HCT116 (cell line): ENCODE measurements around the gene FARP1. TPM values are rescaled to one million over a fixed set of nuclear protein-coding genes. Genes with fewer than 3 reads are reported as not detected.

Source experiments
- ATAC-seq: fragments of 200-7000 bp; cut with Tn5 transposase; 2 replicates; pipeline ENCODE4 v1.9.1; 2020; ENCODE audit warnings: mild to moderate bottlenecking, moderate library complexity
- BruUV-seq: library from RNA; stranded (reverse); fragments of 400-500 nt; replicated peaks from 2 replicates; lab custom pipeline; 2021; lab: Mats Ljungman, UMichigan
- CTCF ChIA-PET: fragments of 300-600 bp; sonication (Branson Sonifier 250); formaldehyde crosslinking; loops from one replicate; lab custom pipeline; 2021; ENCODE audit warnings: antibody characterized with exemption; lab: Charles Lee
- POLR2A ChIA-PET: fragments of 300-600, 350-600 bp; sonication (Branson Sonifier 250); formaldehyde crosslinking; loops from one replicate; lab custom pipeline; 2021; ENCODE audit warnings: antibody characterized with exemption; lab: Charles Lee
- RAD21 ChIA-PET, 2 experiments: fragments of 300-600 bp; sonication (Branson Sonifier 250); formaldehyde crosslinking; loops; one replicate each; lab custom pipeline; 2023; ENCODE audit warnings: low total read pairs in 2 of 2; ENCODE audit not compliant: uncharacterized antibody in 2 of 2, unreplicated experiment in 2 of 2, low non-redundant PET in 1 of 2; lab: Charles Lee
- DNase-seq: peaks from one replicate; pipeline ENCODE4 v3.0.0-alpha.2; 2010; ENCODE audit warnings: low read depth, low spot score
- H2AFZ ChIP-seq: fragments of 200-600 bp; shearing (Covaris generic), sonication (generic); 2 replicates; pipeline ENCODE4 v1.6.1; 2017; ENCODE audit warnings: low read depth, mixed run types, mixed read lengths, antibody characterized with exemption, low read length; ENCODE audit not compliant: poor library complexity, severe bottlenecking
- H3K27ac ChIP-seq: 2 replicates; pipeline ENCODE4 v1.5.1; 2012; ENCODE audit warnings: low read depth, low read length
- H3K27me3 ChIP-seq: fragments of 200-600 bp; sonication (generic); 2 replicates; pipeline ENCODE4 v1.6.1; 2016; ENCODE audit warnings: mixed run types, low read length, mixed read lengths; ENCODE audit not compliant: insufficient read depth
- H3K36me3 ChIP-seq, 2 experiments: fragments of 200-500 bp in 1 of 2; fragments of 200-600 bp in 1 of 2; sonication (Bioruptor generic) in 1 of 2; sonication (generic) in 1 of 2; 2 replicates each; pipeline versions ENCODE4 v1.5.1 to v1.6.1; 2014 to 2016; ENCODE audit warnings: low read length in 2 of 2, inconsistent platforms in 1 of 2, mixed read lengths in 1 of 2, mixed run types in 1 of 2; ENCODE audit not compliant: insufficient read depth in 2 of 2, control insufficient read depth in 1 of 2
- H3K4me1 ChIP-seq, 2 experiments: fragments of 200-600 bp in 1 of 2; sonication (generic) in 1 of 2; 2 replicates each; pipeline versions ENCODE4 v1.5.1 to v1.6.1; 2012 to 2017; ENCODE audit warnings: low read length in 2 of 2, inconsistent platforms in 1 of 2, mild to moderate bottlenecking in 1 of 2, mixed read lengths in 1 of 2, mixed run types in 1 of 2, moderate library complexity in 1 of 2; ENCODE audit not compliant: insufficient read depth in 2 of 2, control insufficient read depth in 1 of 2
- H3K4me2 ChIP-seq: fragments of 200-600 bp; sonication (generic); 2 replicates; pipeline ENCODE4 v1.6.1; 2017; ENCODE audit warnings: mixed run types, low read length, mixed read lengths
- H3K4me3 ChIP-seq, 2 experiments: fragments of 200-600 bp in 1 of 2; sonication (generic) in 1 of 2; replicated peaks in 1 of 2; 2 replicates each; pipeline ENCODE4 v1.5.1; 2011 to 2016; ENCODE audit warnings: low read length in 2 of 2, control low read depth in 1 of 2, low read depth in 1 of 2, mild to moderate bottlenecking in 1 of 2, mixed read lengths in 1 of 2, mixed run types in 1 of 2
- H3K79me2 ChIP-seq: fragments of 200-600 bp; sonication (generic); 2 replicates; pipeline ENCODE4 v1.6.1; 2017; ENCODE audit warnings: mild to moderate bottlenecking, mixed run types, low read length, moderate library complexity, mixed read lengths; ENCODE audit not compliant: insufficient read depth
- H3K9ac ChIP-seq: fragments of 200-600 bp; sonication (generic); 2 replicates; pipeline ENCODE4 v1.6.1; 2016; ENCODE audit warnings: low read length, mixed read lengths
- H3K9me2 ChIP-seq: fragments of 200-600 bp; sonication (generic), shearing (Covaris generic); 2 replicates; pipeline ENCODE4 v1.6.1; 2017; ENCODE audit warnings: mixed run types, mild to moderate bottlenecking, moderate library complexity; ENCODE audit not compliant: insufficient read depth
- H3K9me3 ChIP-seq, 2 experiments: fragments of 200-500 bp in 1 of 2; fragments of 200-600 bp in 1 of 2; sonication (Bioruptor generic) in 1 of 2; sonication (generic) in 1 of 2; 2 replicates each; pipeline ENCODE4 v1.6.1; 2014 to 2017; ENCODE audit warnings: low read length in 2 of 2, mixed read lengths in 2 of 2, inconsistent platforms in 1 of 2, low read depth in 1 of 2, mild to moderate bottlenecking in 1 of 2, mixed run types in 1 of 2, moderate library complexity in 1 of 2; ENCODE audit not compliant: control insufficient read depth in 1 of 2, insufficient read depth in 1 of 2
- H4K20me1 ChIP-seq: fragments of 200-600 bp; sonication (generic), shearing (Covaris generic); 2 replicates; pipeline ENCODE4 v1.6.1; 2017; ENCODE audit warnings: mixed run types, mild to moderate bottlenecking, moderate library complexity; ENCODE audit not compliant: insufficient read depth
- POLR2AphosphoS5 ChIP-seq: IDR thresholded peaks from 2 replicates; pipeline ENCODE4 v1.6.1; 2011; ENCODE audit warnings: mild to moderate bottlenecking, low read depth, low read length, moderate library complexity
- SIN3A ChIP-seq: IDR thresholded peaks from 2 replicates; pipeline ENCODE4 v1.6.1; 2012; ENCODE audit warnings: low read depth
- SP1 ChIP-seq: IDR thresholded peaks from 2 replicates; pipeline ENCODE4 v1.6.1; 2012; ENCODE audit warnings: low read depth
- SRF ChIP-seq: IDR thresholded peaks from 2 replicates; pipeline ENCODE4 v1.6.1; 2012; ENCODE audit warnings: low read depth
- intact Hi-C: fragments of 100-400 bp; cut with micrococcal nuclease; formaldehyde crosslinking; loops from 2 replicates; pipeline ENCODE4 v1.10.0; 2022
- total RNA-seq: library from RNA; stranded (reverse); gene quantifications from one replicate; pipeline ENCODE4 v1.2.1, GENCODE V29; 2021; ENCODE audit not compliant: unreplicated experiment

The FARP1 gene
- total RNA-seq, 1 experiment from 2014 or later: 30.5 TPM

- H3K4me2 ChIP-seq: no peak overlapping the region
- peaks cover 0 to 8% of the 10 kb centered on the region in 2 experiments; a peak in 1 of 4 replicates for H3K36me3 ChIP-seq
- H3K9ac ChIP-seq: no peak overlapping the region
- H3K9me3 ChIP-seq: no peaks in the 10 kb centered on the region
- no peak overlapping the region for H3K4me3 ChIP-seq
- no peak overlapping the region for H3K27ac ChIP-seq
- H4K20me1 ChIP-seq: 0 out of 2 replicates have a peak, but pooled peaks cover 7% of the 10 kb centered on the region
- DNase-seq (no peak), ATAC-seq (no peak)
- ChIA-PET POLR2A (no interaction called here), CTCF (no interaction called here), RAD21 (no interaction called here)
- H3K27me3 ChIP-seq: no peaks in the 10 kb centered on the region
- H3K79me2 ChIP-seq: peaks cover 92% of the 10 kb centered on the region
- intact Hi-C loops: no loop called here
- BruUV-seq: no TSS peak
- TF ChIP-seq SP1 (no peak), SRF (no peak), POLR2AphosphoS5 (no peak)
- no peaks in the 10 kb centered on the region for H3K9me2 ChIP-seq
- no peak overlapping the region for H2AFZ ChIP-seq
- peaks cover 46 to 82% of the 10 kb centered on the region in 2 experiments for H3K4me1 ChIP-seq
Observed at GRCh38 chr13:98479496-98480003, 336.7 kb downstream of the FARP1 start.

GRCh38 chr13:98480915-98481877, 338.3 kb downstream of the FARP1 start:
- Histone ChIP-seq H3K27ac (no peak overlapping the region), H3K4me1 (peaks cover 51 to 89% of the 10 kb centered on the region in 2 experiments)

More at GRCh38 chr13:98480915-98481877, 338.3 kb downstream of the FARP1 start:
- Histone ChIP-seq H4K20me1 (0 out of 2 replicates have a peak, but pooled peaks cover 7% of the 10 kb centered on the region), H3K79me2 (peaks cover 96% of the 10 kb centered on the region), H3K9me2 (no peaks in the 10 kb centered on the region), H3K27me3 (no peaks in the 10 kb centered on the region), H3K4me2 (no peak overlapping the region)
- RAD21 ChIA-PET: no interaction called here
- TF ChIP-seq SIN3A: no peak
- TF ChIP-seq SRF: no peak
- TF ChIP-seq, all 23 proteins: peak for 0
- no peak for DNase-seq
- ChIA-PET CTCF (no interaction called here), POLR2A (no interaction called here)
- no peak overlapping the region for H3K4me3 ChIP-seq
- no peak overlapping the region for H3K9ac ChIP-seq
- H3K36me3 ChIP-seq: peaks cover 0 to 3% of the 10 kb centered on the region in 2 experiments; a peak in 1 of 4 replicates
- H2AFZ ChIP-seq: no peak overlapping the region
- no peak for ATAC-seq
- BruUV-seq: no TSS peak
- no peaks in the 10 kb centered on the region for H3K9me3 ChIP-seq
- intact Hi-C loops: no loop called here
